Dendritic cell treated with granulocyte-macrophage colony-stimulating factor and Interleukin-4, amounts not matched to agents 40 ng/mL and 50 ng/mL, for 4 days (primary cell): ENCODE data around the gene HELZ.

Source experiments
- H3K27ac Mint-ChIP-seq: one replicate; pipeline ENCODE4 v1.8.0; 2022; ENCODE audit warnings: mild to moderate bottlenecking, mixed read lengths
- H3K27me3 Mint-ChIP-seq: one replicate; pipeline ENCODE4 v1.8.0; 2022; ENCODE audit warnings: mild to moderate bottlenecking, mixed read lengths
- H3K36me3 Mint-ChIP-seq: one replicate; pipeline ENCODE4 v1.8.0; 2022; ENCODE audit warnings: low read depth, mixed read lengths
- H3K4me1 Mint-ChIP-seq: one replicate; pipeline ENCODE4 v1.8.0; 2022; ENCODE audit warnings: low read depth, mixed read lengths
- H3K4me3 Mint-ChIP-seq: one replicate; pipeline ENCODE4 v1.8.0; 2022; ENCODE audit warnings: mild to moderate bottlenecking, moderate library complexity, mixed read lengths
- H3K9me3 Mint-ChIP-seq: one replicate; pipeline ENCODE4 v1.8.0; 2022; ENCODE audit warnings: mixed read lengths
- intact Hi-C: fragments of 100-400 bp; cut with micrococcal nuclease; formaldehyde crosslinking; loops from one replicate; pipeline ENCODE4 v1.15.0; 2022

The HELZ gene

DNA sequence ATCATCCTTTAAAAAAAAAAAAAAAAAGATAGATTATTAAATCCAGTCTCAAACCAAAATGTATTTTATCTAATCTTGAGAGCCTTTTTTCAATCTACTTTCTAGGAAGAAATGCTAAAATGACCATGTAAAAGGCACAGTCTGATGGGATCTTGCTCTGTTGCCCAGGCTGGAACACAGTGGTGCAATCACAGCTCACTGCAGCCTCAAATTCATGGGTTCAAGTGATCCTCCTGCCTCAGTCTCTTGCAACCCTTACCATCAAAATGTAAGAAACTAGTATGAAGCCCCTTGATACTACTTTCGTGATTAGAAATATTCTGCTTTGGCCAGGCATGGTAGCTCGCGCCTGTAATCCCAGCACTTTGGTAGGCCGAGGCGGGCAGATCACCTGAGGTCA, 70.8 kb downstream of the HELZ start:
- no peaks in the 10 kb centered on the region for H3K27me3 Mint-ChIP-seq
- H3K4me3 Mint-ChIP-seq: no peak overlapping the region
- H3K27ac Mint-ChIP-seq: no peak overlapping the region
- peaks cover 21% of the 10 kb centered on the region for H3K4me1 Mint-ChIP-seq
- peaks cover 53% of the 10 kb centered on the region for H3K36me3 Mint-ChIP-seq
- no peaks in the 10 kb centered on the region for H3K9me3 Mint-ChIP-seq
- intact Hi-C loops: no loop called here

DNA sequence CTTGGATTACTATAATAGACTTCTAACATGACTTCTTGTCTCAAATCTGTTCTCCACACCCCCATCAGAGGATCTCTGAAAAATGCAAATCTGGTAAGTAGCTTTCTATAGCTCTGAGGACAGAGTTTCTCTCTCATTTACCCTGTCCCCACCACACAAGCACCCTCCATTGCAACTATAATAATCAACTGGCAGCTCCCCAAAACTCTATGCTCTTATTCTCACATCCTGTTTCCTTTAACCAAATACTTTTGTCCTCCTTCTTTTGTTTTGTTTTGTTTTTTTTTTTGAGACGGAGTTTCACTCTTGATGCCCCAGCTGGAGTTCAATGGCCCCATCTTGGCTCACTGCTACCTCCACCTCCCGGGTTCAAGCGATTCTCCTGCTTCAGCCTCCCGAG, 73.4 kb downstream of the HELZ start:
- Mint-ChIP-seq H3K4me1 (peaks cover 21% of the 10 kb centered on the region), H3K27me3 (no peaks in the 10 kb centered on the region), H3K27ac (peak overlapping the region; percentile 50), H3K9me3 (no peaks in the 10 kb centered on the region), H3K4me3 (no peak overlapping the region), H3K36me3 (peaks cover 53% of the 10 kb centered on the region)
- intact Hi-C loops: no loop called here

DNA sequence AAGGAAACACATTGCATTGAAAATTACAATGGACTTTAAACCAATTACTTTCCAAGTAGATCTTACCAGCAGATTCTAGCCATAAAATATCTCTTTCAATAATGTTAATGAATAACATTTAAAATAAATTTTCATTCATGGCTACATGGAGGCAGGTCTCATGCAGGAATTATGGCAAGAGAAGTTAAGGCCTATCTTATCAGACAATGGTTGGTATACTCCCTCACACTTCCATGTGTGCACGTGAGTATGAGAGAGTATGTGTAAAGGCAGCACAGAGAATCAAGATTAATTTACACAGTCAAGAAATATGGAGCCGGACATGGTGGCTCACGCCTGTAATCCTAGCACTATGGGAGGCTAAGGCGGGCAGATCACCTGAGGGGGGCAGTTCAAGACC, 76.5 kb downstream of the HELZ start:
- Mint-ChIP-seq H3K4me3 (no peak overlapping the region), H3K4me1 (peaks cover 39% of the 10 kb centered on the region), H3K27me3 (no peaks in the 10 kb centered on the region), H3K9me3 (no peaks in the 10 kb centered on the region), H3K36me3 (peaks cover 59% of the 10 kb centered on the region), H3K27ac (no peak overlapping the region)
- intact Hi-C loops: no loop called here

DNA sequence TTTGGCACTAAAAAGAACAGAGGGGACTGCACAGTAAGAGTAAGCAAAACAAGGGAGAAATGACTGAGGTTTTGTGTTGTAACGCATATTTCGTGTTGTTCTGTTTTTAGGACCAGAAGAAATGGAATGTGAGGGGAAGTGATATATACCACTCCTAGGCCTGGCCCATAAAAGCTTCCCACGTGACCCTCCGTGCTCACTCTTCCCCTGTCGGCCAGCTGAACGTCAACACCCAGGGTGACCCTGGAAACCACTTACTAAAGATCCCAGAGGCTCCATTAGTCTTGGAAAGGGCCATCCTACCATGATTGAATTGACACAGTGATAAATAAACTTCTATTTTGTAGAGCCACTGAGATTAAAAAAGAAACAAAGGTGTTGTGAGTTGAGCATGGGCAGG, 79.8 kb downstream of the HELZ start:
- H3K36me3 Mint-ChIP-seq: peaks cover 67% of the 10 kb centered on the region
- peak overlapping the region; percentile 55 for H3K4me3 Mint-ChIP-seq
- peaks cover 18% of the 10 kb centered on the region for H3K4me1 Mint-ChIP-seq
- H3K27ac Mint-ChIP-seq: peak overlapping the region; percentile 91
- intact Hi-C loops: no loop called here
- H3K9me3 Mint-ChIP-seq: no peaks in the 10 kb centered on the region
- no peaks in the 10 kb centered on the region for H3K27me3 Mint-ChIP-seq

DNA sequence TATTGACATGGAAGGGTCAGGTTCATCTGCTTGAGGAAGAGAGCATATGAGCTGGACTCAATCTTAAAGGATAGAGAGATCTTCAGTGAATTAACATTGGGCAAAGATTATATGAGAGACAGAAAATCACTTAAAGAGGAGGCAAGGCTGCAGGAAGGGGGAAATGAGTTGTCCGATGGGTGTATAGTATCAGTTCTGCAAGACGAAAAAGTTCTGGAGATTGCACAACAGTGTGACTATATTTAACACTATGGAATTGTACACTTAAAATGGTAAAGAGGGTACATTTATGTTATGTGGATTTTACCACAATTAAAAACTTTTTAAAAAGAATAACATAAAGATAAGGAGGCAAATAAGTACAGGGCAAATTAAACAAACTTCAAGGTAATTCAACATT, 80.7 kb downstream of the HELZ start:
- peak overlapping the region; percentile 55 for H3K4me3 Mint-ChIP-seq
- peak overlapping the region; percentile 91 for H3K27ac Mint-ChIP-seq
- no peaks in the 10 kb centered on the region for H3K9me3 Mint-ChIP-seq
- H3K36me3 Mint-ChIP-seq: peaks cover 61% of the 10 kb centered on the region
- H3K27me3 Mint-ChIP-seq: no peaks in the 10 kb centered on the region
- intact Hi-C loops: no loop called here
- H3K4me1 Mint-ChIP-seq: peaks cover 18% of the 10 kb centered on the region

DNA sequence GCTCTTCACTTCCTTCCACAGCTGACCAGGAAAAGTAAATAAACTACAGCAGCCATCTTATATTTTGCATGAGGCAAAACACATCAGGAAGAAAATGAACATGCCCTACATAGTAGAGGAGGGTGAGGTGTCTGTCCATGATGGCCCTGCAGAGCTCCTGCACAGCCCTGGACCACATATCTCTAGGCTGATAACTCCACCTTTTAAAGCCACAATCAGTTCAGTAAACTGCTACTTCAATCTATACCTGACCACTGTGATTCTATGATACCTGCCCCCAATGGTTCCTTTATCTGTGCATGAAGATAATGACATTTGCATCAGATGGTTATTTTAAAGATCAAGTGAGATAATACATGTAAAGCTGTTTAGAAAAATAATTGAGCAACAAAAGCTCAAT, 82.2 kb downstream of the HELZ start:
- intact Hi-C loops: no loop called here
- H3K36me3 Mint-ChIP-seq: peaks cover 55% of the 10 kb centered on the region
- H3K9me3 Mint-ChIP-seq: no peaks in the 10 kb centered on the region
- peaks cover 18% of the 10 kb centered on the region for H3K4me1 Mint-ChIP-seq
- H3K4me3 Mint-ChIP-seq: no peak overlapping the region
- no peaks in the 10 kb centered on the region for H3K27me3 Mint-ChIP-seq
- H3K27ac Mint-ChIP-seq: no peak overlapping the region

DNA sequence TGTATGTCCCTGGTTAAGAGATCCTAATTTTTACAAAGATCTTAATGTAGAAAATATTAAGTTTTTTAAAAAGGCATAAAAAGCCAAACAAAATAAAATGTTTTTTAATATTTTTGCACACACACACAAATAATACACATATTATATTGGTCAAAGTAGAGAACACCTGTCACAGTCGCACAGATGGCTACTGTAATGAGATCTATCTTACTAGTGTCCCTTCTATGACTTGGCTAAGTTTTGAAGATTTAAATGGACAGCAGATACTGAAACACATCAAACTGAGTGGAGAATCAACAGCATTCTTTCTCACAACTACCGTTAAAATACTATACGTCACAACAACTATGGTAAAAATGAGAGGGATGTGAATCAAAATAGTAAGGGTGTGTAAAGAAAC, 83.4 kb downstream of the HELZ start:
- H3K36me3 Mint-ChIP-seq: peaks cover 60% of the 10 kb centered on the region
- no peak overlapping the region for H3K4me3 Mint-ChIP-seq
- no peak overlapping the region for H3K27ac Mint-ChIP-seq
- H3K27me3 Mint-ChIP-seq: no peaks in the 10 kb centered on the region
- H3K4me1 Mint-ChIP-seq: peaks cover 18% of the 10 kb centered on the region
- intact Hi-C loops: no loop called here
- no peaks in the 10 kb centered on the region for H3K9me3 Mint-ChIP-seq

DNA sequence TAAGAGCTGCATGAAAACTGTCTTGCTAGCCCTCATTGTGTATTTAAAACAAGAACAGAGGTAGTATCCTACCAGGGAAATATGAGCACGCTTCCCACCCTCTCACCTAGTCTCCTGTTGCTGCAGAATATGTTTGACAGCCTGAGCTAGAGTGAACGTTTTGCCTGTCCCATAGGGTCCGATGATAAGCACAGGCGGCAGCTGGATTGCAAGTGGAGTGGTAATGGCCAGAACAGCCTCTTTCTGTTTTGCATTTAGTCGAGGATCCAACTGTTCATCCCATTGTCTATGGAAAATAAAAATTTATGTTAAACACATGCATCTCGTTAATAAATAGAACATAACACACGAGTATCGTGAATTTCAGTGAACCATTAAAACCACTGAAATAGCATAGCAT, 84.2 kb downstream of the HELZ start:
- peaks cover 62% of the 10 kb centered on the region for H3K36me3 Mint-ChIP-seq
- no peak overlapping the region for H3K27ac Mint-ChIP-seq
- intact Hi-C loops: no loop called here

DNA sequence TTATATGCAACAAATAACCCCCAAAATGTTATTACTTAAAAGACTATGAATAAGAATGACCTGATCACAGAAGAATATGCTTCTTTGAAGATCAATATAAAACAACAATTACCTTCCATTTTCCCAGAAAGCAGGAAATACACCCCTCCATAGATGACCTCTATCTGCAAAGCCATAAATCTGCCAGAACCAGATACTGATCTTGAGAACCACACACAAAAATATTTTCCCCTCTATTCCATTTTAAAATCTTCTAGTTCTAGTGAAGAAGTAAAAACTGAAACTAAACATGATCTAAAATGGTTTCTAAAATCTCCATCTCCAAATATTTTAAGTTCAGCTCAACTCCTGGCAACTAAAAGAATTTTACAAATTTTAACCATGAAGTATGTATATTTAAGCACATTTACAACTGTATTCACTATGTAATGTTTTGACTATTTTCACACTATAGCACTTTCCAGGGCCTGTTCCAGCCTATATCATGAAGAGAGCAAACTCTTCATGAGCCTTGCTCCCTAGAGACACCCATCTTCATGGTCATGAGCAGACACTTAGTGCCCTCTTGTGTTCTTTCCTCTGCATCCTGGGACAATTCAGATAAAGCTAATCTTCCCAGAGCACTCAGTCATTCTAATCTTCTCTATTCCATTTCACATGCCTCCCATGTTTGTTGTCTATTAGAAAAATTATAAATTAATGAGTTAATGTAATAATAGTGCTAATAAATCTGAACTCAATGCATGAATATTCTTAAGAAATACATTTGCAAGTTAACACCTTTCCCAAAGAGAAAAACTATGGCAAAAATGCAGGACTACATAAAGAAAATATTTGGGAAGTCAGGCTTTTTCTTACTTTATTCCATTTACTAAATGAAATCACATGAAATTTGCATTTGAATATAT, 87.0 kb downstream of the HELZ start:
- Mint-ChIP-seq H3K4me3 (no peak overlapping the region), H3K27me3 (no peaks in the 10 kb centered on the region), H3K36me3 (peaks cover 54% of the 10 kb centered on the region)

More for the DNA sequence above, 84.2 kb downstream of the HELZ start:
- H3K27me3 Mint-ChIP-seq: no peaks in the 10 kb centered on the region
- peaks cover 18% of the 10 kb centered on the region for H3K4me1 Mint-ChIP-seq
- no peaks in the 10 kb centered on the region for H3K9me3 Mint-ChIP-seq
- H3K4me3 Mint-ChIP-seq: no peak overlapping the region

DNA sequence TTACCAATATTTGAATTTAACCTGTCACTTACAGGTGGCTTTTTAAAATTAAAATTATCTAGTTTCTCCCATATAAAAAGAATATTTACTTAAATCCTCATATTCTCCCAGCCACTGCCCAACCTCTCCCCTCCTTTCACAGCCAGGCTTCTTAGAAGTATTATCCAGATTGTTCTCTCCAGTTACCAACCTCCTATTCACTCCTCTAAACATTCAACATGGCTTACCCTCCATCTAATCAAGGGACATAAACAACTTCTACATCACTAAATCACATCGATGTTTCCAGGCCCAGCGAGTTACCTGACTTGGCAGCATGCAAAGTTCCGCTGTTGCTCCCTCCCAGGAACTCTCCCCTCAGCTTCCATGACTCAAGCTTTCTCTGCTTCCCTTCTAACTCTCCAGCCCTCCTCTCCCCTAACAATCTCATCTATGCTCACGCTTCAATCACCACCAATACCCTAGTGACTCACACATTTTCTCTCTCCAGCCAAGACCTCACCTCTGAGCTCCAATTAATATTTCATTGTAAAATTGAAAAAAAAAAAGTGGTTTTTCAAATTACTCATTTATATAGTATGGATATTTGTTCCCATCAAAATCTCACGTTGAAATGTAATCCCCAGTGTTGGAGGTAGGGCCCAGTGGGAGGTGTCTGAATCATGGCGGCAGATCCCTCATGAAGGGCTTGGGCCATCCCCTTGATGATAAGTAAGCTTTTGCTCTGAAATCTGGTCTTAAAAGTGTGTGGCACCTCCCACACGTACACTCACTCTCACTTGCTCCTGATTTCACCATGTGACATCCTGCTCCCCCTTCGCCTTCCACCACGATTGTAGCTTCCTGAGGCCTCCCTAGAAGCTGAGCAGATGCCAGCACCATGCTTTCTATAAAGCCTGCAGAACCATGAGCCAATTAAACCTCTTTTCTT, 88.5 kb downstream of the HELZ start:
- Mint-ChIP-seq H3K9me3 (no peaks in the 10 kb centered on the region), H3K36me3 (peaks cover 62% of the 10 kb centered on the region), H3K4me1 (peaks cover 5% of the 10 kb centered on the region), H3K27me3 (no peaks in the 10 kb centered on the region), H3K27ac (no peak overlapping the region), H3K4me3 (no peak overlapping the region)
- intact Hi-C loops: no loop called here

More for the DNA sequence above, 87.0 kb downstream of the HELZ start:
- intact Hi-C loops: no loop called here
- Mint-ChIP-seq H3K27ac (peak overlapping the region; percentile 9), H3K4me1 (no peaks in the 10 kb centered on the region), H3K9me3 (no peaks in the 10 kb centered on the region)

DNA sequence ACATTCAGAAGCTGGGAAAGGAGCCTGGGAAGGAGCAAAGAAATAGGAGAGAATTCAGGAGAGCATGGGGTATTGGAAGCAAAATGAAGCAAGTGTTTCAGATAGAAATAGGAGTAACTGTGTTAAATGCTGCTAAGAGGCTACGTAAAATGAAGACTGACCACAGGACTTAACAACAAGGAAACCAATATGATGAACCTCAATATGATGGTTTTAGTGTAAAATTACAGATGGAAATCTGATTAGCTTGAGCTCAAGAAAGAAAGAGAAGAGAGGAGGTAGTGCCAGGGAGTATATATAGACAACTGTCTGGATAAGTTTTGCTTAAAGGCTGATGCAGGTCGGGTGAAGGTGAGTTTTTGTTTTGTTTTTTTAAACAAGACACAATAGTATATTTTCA, 92.2 kb downstream of the HELZ start:
- peaks cover 68% of the 10 kb centered on the region for H3K36me3 Mint-ChIP-seq
- intact Hi-C loops: no loop called here
- H3K4me3 Mint-ChIP-seq: no peak overlapping the region
- no peaks in the 10 kb centered on the region for H3K27me3 Mint-ChIP-seq
- H3K9me3 Mint-ChIP-seq: no peaks in the 10 kb centered on the region
- H3K27ac Mint-ChIP-seq: no peak overlapping the region
- peaks cover 5% of the 10 kb centered on the region for H3K4me1 Mint-ChIP-seq

DNA sequence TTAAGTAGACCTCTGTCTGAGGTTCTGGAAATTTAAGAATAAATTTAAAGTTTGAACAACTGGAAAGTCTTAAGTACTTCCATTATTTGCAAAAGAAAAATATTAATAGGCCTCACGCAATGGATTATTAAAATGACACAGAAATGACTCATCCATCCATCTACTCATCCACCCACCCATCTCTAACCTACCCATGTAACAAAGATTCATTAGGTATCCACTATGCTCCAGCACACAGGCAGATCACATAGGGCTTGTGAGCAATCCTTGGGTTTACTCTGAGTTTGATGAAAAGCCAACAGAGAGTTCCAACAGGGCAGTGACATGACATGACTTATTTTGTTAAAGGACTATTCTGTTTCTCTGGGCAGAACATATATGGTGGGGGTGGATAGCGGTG, 93.3 kb downstream of the HELZ start:
- Mint-ChIP-seq H3K27me3 (no peaks in the 10 kb centered on the region), H3K27ac (no peak overlapping the region), H3K9me3 (no peaks in the 10 kb centered on the region), H3K4me3 (no peak overlapping the region), H3K36me3 (peaks cover 66% of the 10 kb centered on the region), H3K4me1 (peaks cover 5% of the 10 kb centered on the region)
- intact Hi-C loops: no loop called here

DNA sequence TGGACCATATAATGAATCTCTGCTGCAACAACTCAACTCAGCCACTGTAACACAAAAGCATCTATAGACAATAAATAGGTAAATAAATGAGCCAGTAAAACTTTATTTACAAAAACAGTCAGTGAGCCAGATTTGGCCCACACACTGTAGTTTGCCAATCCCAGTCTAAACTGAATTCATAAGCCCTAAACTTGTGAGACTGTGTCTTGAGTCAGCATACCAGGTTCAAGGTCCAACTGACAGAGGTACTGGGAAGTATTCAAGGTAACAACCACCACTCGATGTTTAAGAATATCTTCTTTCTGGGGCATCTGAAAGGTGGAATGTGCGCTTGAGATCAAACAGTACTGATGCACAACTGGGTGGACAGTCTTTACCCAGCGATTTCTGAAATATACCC, 94.2 kb downstream of the HELZ start:
- Mint-ChIP-seq H3K4me3 (no peak overlapping the region), H3K4me1 (peaks cover 5% of the 10 kb centered on the region), H3K36me3 (peaks cover 61% of the 10 kb centered on the region), H3K27ac (no peak overlapping the region), H3K9me3 (no peaks in the 10 kb centered on the region), H3K27me3 (no peaks in the 10 kb centered on the region)
- intact Hi-C loops: no loop called here

DNA sequence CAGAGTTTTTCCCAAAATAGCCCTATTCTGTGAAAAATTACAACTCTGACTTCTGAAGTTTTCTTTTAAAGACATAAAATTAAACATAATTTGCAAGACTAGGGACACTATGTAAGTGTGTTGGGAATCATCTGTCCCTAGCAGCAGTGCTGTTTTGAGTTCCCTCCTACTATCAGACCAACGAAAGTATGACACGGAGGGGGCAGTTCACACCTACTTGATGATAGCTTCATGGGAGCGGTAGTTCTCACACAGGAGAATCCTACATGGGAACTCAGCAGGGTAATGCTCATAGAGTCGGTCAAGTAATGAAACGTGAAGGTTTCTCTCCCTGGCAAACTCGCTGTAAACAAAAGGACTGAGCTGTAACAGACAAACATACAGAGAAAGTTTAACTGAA, 96.6 kb downstream of the HELZ start:
- H3K4me1 Mint-ChIP-seq: peaks cover 5% of the 10 kb centered on the region
- H3K27me3 Mint-ChIP-seq: no peaks in the 10 kb centered on the region
- intact Hi-C loops: no loop called here
- H3K36me3 Mint-ChIP-seq: peaks cover 67% of the 10 kb centered on the region
- no peaks in the 10 kb centered on the region for H3K9me3 Mint-ChIP-seq
- no peak overlapping the region for H3K27ac Mint-ChIP-seq
- H3K4me3 Mint-ChIP-seq: no peak overlapping the region
